HL-60 (cell line): Measurements from ENCODE around the gene NTF3.

Source experiments
- POLR2AphosphoS5 ChIP-seq: IDR thresholded peaks from 2 replicates; pipeline ENCODE4 v1.6.1; 2012; ENCODE audit warnings: low read depth
- TF ChIP-seq, protein P1 (sequence below): IDR thresholded peaks from one replicate; pipeline ENCODE4 v1.5.1; 2011; ENCODE audit warnings: low read length, control low read depth, inconsistent platforms; ENCODE audit not compliant: insufficient read depth

DNA sequence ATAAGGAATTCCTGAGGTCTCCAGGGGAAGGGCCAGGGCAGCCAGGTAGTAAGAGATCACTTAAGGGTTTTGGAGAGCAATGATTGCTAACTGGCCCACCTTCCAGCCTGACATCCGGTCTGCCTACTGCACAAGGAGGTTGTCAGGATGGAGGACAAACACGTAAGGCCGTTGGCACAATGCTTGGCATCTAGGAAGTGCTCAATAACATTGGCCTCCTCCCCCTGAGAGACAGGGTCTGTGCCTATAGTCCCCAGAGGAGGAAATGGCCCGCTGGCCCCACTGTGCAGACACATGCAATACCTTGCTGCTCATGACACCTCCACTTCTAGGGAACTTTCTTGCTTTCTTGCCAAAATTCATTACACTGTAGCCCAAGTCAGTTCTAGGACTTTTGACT is 73.2 kb downstream of the NTF3 start:
- TF ChIP-seq POLR2AphosphoS5 = no peak
- TF ChIP-seq, protein P1, sequence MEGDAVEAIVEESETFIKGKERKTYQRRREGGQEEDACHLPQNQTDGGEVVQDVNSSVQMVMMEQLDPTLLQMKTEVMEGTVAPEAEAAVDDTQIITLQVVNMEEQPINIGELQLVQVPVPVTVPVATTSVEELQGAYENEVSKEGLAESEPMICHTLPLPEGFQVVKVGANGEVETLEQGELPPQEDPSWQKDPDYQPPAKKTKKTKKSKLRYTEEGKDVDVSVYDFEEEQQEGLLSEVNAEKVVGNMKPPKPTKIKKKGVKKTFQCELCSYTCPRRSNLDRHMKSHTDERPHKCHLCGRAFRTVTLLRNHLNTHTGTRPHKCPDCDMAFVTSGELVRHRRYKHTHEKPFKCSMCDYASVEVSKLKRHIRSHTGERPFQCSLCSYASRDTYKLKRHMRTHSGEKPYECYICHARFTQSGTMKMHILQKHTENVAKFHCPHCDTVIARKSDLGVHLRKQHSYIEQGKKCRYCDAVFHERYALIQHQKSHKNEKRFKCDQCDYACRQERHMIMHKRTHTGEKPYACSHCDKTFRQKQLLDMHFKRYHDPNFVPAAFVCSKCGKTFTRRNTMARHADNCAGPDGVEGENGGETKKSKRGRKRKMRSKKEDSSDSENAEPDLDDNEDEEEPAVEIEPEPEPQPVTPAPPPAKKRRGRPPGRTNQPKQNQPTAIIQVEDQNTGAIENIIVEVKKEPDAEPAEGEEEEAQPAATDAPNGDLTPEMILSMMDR = no peak
